C4-2B (cell line): Measurements from ENCODE around the gene NOXO1.

Experiments used
- ZFX ChIP-seq: fragments of 450-650 bp; IDR thresholded peaks from 2 replicates; pipeline ENCODE4 v1.6.1; 2017
- TF ChIP-seq, protein P1 (sequence below): fragments of 450-650 bp; conservative IDR thresholded peaks from 2 replicates; pipeline ENCODE4 v1.5.1; 2017; ENCODE audit warnings: mild to moderate bottlenecking

- TF ChIP-seq, protein P1, sequence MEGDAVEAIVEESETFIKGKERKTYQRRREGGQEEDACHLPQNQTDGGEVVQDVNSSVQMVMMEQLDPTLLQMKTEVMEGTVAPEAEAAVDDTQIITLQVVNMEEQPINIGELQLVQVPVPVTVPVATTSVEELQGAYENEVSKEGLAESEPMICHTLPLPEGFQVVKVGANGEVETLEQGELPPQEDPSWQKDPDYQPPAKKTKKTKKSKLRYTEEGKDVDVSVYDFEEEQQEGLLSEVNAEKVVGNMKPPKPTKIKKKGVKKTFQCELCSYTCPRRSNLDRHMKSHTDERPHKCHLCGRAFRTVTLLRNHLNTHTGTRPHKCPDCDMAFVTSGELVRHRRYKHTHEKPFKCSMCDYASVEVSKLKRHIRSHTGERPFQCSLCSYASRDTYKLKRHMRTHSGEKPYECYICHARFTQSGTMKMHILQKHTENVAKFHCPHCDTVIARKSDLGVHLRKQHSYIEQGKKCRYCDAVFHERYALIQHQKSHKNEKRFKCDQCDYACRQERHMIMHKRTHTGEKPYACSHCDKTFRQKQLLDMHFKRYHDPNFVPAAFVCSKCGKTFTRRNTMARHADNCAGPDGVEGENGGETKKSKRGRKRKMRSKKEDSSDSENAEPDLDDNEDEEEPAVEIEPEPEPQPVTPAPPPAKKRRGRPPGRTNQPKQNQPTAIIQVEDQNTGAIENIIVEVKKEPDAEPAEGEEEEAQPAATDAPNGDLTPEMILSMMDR: no peak
- peak; percentile 22; the same call in 1 of the 2 replicates for TF ChIP-seq ZFX
These were observed 9.3 kb downstream of the NOXO1 start, which contains the start of gene TBL3 for GRCh38 chr16:1971796-1972489.
